ENCODE measurements around the gene NUDT17.
"Not testable (repeated sequence)": the region's sequence is repeated elsewhere in the genome, so short reads cannot be mapped to it uniquely, and the experiment has no call there.

Gene NUDT17

GRCh38 chr1:145828367-145829026, 16.9 kb upstream of the NUDT17 start:
- DNase-seq (ENCODE audit: low spot score) = peak; percentile 61
- no peak for TF ChIP-seq CTCF (IDR thresholded peaks at IDR 0.05; ENCODE audit: extremely low read depth, missing control alignments)

GRCh38 chr1:145830810-145831209, 14.6 kb upstream of the NUDT17 start:
- not testable (repeated sequence) for DNase-seq (ENCODE audit: low spot score)

DNA sequence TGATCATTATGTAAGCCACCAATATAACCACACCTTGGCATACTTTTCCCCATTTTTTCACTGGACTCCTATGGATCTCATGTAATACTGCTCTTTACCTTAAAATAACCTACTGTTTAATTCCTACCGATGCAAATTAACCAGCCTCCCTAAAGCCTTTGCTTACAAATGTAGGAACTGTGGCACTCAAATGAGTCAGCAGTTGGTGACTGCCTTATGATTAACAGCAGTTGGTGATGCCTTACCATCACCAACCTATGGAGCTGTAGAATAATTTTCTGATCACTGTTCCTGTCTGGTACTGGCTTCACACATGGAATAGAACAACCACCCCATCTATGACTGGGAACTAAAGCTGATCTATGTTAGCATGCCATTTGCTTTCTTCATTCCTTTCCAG, 7.8 kb upstream of the NUDT17 start:
- no peak for TF ChIP-seq CTCF (IDR thresholded peaks at IDR 0.05; ENCODE audit: extremely low read depth, missing control alignments)
- DNase-seq (ENCODE audit: low spot score) = no peak

GRCh38 chr1:145843031-145843430, 2.4 kb upstream of the NUDT17 start:
- no peak for TF ChIP-seq CTCF (IDR thresholded peaks at IDR 0.05; ENCODE audit: extremely low read depth, missing control alignments)
- DNase-seq (ENCODE audit: low spot score) = no peak

DNA sequence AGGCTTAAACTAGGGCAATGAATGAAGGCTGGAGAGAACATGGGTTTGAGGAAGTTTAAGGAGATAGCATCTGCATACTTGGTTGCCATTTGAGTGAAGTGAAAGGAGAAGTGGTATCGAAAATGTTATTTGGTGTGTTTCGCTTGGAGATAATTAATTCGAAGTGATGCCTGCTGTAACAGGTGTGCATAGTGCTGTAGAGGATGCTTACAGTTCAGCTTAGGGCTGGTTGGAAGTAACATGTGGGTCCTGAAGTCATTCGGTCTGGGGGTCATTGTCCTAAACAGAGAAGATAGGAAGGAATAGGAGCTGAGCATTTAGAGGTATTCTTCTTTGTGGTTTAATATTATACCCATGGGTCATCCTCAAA, 301 bp upstream of the NUDT17 start:
- peak; percentile 73 for DNase-seq (ENCODE audit: low spot score)
- no peak for TF ChIP-seq CTCF (IDR thresholded peaks at IDR 0.05; ENCODE audit: extremely low read depth, missing control alignments)

DNA sequence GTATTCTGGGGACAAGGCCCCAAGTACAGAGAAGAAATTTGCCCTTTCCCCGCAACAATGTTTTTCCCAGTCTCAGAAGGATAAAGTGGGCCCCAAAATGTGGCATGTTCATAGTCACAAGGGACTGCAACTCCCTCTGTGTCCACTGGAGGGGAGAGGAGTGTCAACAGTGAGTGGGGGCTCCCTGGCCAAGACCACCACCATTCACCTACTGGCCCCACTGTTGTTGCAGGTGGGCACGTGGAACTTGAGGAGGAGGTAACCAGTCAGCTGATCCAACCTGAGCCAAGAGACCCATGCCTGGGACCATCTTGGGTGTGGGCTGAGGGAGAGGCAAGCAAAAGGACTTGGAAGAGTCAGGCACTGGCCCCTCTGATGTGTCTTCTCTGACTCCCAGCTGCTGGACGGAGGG, 777 bp downstream of the NUDT17 start:
- peak; percentile 26 for TF ChIP-seq CTCF (IDR thresholded peaks at IDR 0.05; ENCODE audit: extremely low read depth, missing control alignments)
- peak; percentile 75 for DNase-seq (ENCODE audit: low spot score)

GRCh38 chr1:145847827-145848226, 2.4 kb downstream of the NUDT17 start:
- no peak for DNase-seq (ENCODE audit: low spot score)

More at GRCh38 chr1:145847827-145848226, 2.4 kb downstream of the NUDT17 start:
- TF ChIP-seq CTCF (IDR thresholded peaks at IDR 0.05; ENCODE audit: extremely low read depth, missing control alignments) = no peak
